Fibroblast of skin of left quadriceps (primary cell): ENCODE measurements around the gene TNK2.
"Not testable (repeated sequence)": the region's sequence is repeated elsewhere in the genome, so short reads cannot be mapped to it uniquely, and the experiment has no call there.

Source experiments
- DNase-seq, 2 experiments: peaks; one replicate each; pipeline ENCODE4 v3.0.0-alpha.2; 2013; ENCODE audit warnings: low read depth in 2 of 2

The TNK2 gene

DNA sequence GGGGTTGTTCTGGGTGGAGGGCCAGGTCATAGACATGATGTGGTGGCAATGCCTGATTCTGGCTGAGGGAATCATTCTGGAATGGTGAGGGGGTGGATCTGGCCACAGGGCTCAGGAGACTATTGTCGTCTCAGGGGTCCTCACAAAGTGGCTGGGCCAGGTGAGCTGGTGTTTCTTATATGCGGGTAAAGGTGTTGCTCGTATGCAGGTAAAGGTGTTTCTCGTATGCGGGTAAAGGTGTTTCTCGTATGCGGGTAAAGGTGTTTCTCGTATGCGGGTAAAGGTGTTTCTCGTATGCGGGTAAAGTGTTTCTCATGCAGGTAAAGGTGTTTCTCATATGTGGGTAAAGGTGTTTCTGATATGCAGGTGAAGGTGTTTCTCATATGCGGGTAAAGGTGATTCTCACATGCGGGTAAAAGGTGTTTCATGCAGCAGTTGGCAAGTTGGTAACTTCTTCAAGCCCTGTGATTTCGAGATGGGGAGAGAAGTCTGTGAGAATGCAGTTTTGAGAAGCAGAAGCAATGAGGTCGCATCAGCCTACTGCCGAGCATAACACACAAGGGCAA lies 86.1 kb downstream of the TNK2 start:
- no peak for DNase-seq

DNA sequence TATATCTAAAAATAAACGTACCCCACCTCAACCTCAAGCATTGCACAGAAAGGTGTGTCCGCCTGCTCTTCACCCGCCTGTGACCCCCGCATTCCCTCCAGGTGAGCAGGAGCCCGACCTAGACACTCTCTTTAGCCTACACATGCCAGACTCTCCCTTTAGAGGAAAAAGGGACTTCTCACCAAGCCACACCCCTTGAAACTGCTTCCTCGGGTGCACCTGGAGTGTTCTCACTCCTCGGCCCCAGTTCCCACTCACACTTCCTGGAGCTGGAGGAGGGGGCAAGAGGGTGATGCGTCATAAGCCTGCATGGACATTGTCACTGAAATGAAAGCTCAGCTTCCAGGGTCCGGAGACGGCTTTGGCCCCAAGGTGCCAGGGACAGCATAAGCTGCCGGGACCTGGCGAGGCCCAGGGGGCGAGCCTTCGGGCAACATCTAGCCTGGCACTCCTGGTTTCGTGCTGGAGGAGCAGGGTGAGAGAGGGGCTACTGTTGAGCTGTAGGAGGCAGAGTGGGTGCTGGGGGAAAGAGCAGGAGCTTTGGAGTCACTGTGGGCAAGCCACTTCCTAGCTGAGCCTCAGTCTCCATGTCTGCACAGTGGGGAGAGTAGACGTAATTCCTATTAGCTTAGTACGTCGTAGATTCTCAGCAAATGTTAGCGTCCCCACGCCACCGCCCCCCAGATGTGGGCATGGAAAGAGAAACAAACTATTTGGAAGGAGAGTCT lies 86.8 kb downstream of the TNK2 start:
- DNase-seq: no peak

DNA sequence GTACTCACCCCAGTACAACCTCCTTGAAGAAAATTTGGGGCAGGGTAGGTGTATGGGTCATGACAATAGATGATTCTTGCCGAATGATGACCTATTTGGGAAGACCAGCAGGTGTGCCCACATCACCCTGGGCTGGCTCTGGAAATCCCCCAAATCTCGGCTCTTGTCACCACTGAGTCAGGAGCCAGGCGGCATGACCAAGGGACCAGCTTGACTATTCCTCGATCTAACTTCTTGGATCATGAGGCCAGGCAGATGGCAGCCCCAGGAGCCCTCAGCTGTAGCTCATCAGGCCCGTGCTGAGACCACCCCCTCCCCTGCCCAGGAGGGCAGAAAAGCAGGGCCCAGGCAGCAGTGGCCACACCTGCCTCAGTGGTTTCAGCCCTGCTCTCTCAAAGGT lies 87.5 kb downstream of the TNK2 start:
- DNase-seq: no peak

DNA sequence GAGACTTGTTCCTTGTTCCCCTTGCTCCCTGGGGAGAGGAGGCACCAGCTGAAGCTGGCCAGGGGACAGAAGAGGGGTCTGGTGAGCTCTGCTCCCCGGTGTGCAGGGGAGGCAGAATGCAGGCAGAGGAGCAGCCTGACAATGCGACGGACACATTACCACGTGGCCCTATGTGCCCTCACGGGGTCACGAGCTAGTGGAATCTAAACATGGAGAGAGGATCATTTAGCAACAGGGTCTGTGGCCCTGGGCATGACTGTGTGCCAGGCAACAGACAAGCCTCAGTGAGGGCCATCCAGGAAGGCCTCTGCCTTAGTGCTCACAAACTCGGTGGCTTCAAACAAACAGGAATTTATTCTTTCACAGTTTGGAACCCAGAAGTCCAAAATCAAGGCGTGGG lies 88.2 kb downstream of the TNK2 start:
- DNase-seq: no peak

DNA sequence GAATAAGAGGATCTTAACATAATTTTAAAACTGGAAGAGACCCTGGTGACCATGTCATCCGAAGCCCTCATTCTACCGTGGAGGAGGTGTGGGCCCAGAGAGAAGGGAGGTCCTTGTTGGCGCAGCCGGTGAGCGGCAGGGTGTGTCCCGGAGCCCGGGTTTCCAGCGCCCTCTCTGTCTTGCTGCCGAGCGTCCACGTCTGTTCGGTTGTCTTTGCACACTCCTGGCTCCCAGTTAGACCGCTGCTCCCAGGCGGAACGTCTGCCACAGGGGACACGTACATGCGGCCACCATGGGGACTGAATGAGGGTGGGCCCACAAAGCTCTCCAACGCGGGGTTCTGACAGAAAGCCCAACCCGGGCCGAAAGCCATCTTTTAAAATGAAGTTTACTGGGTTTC lies 90.0 kb downstream of the TNK2 start:
- no peak for DNase-seq

DNA sequence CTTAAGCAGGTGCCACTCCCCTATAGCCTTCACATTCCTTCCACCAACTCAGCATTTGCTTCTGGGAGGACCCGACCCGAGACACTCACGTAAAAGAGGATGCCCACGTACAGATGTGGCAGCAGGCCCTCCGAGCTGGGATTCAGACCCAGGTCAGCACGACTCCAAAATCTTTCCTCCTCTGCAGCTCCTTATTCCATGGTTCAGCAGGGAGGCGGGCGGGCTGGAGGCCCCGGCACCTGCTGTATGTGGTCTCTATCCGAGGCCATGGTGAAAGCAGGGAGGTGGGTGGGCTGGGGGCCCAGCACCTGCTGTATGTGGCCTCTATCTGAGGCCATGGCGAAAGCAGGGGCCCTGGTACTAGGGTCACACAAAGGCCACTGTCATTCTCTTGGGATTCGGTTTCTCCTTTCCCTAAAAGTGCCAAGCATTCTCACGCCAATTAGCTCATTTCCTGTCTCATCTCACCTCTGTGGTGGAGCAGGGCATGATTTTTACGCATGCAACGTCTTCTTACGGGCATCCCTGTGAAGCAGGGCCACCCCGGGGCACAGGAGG lies 90.7 kb downstream of the TNK2 start:
- DNase-seq: no peak

DNA sequence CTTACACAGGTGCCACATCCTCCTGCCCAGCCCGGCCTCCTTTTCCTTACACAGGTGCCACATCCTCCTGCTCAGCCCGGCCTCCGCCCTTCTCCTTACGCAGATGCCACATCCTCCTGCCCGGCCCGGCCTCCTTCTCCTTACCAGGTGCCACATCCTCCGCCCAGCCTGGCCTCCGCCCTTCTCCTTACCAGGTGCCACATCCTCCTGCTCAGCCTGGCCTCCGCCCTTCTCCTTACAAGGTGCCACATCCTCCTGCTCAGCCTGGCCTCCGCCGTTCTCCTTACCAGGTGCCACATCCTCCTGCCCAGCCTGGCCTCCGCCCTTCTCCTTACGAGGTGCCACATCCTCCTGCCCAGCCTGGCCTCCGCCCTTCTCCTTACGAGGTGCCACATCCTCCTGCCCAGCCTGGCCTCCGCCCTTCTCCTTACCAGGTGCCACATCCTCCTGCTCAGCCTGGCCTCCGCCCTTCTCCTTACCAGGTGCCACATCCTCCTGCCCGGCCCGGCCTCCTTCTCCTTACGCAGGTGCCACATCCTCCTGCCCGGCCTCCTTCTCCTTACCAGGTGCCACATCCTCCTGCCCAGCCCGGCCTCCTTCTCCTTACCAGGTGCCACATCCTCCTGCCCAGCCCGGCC lies 92.0 kb downstream of the TNK2 start:
- not testable (repeated sequence) for DNase-seq

DNA sequence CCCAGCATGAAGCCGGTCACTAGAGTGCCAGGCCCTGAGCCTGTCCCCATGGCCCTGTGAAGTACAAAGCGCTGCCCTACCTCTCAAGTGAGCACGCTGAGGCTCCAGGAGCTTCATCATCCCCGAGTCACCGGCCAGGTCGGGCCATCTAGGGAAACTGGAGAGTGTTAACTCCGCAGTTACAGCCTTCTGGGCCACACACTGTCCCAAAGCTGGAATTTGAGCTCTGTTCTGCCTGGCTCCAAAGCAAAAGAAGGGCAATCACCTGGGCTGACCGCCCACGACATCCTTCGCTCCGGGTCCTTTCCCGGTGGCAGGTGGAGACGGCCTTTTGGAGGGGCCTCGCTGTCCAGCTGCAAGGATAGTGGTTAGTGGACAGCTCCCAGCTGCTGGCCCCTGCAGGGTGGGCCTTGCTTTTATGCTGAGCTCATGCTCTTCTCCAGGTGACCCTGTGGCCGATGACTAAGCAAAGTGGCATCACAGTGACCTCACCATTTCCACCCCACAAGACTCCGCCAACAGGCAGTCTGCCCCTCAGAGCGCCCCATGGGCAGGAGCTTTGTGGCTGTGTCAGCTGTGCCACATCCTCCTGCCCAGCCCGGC lies 93.1 kb downstream of the TNK2 start:
- no peak for DNase-seq

DNA sequence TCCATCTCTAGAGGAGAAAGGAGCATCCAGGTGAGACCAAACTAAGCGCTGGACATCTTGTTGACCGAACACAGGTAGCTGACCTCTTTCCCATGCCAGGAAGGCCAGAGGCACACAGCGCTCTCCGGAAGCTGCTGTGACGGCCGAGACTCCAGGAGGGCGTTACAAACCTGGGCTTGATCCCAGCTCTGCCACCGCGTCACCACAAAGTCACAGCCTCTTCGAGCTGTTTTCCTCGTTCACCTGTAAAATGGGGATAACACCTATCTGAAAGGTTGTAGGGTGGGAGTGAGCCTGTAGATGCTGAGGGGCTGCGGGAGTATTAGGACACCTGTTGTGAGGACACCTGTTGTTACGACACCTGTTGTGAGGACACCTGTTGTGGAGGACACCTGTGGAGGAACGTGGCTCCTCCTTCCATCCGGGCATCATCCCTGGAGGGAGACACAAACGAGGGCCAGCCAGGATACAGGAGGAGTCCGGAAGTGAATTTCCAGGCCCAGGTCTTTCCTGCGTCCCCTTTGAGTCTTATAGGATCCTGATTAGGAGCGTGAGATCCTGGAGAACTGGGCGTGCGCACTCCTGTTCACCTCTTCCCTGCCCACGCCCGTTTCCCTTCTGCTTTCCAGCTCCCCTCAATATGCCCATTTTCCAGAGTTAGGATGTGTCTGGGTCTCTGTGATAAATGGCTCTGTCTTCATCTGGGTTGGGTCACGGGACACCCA lies 94.3 kb downstream of the TNK2 start:
- DNase-seq: no peak
